ENCODE measurements around the gene GRM5.

DNA sequence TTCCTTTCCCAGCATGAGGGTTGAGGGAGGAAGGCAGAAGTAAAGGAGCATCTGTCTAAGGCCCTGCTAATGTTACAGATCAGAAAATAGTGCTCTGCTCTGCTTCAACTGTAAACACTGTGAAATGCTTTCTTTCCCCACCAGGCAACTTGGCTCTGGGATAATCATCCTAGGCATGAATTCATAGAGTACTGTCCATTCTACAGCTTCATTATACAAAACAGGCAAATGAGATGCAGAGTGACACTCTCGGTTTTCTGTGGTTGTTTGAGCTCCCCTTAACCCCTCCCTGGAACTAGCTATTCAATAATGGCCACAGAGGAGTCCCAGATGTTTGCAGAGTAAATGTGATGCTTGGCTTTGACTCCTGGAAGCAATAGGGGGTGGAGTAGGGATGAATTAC, 544.0 kb downstream of the GRM5 start:
- TF ChIP-seq POLR2A (IDR thresholded peaks at IDR 0.05; ENCODE audit: low read depth, low read length) (no peak), POLR2AphosphoS5 (IDR thresholded peaks at IDR 0.05; ENCODE audit: low read depth, low read length) (no peak), TAF1 (IDR thresholded peaks at IDR 0.05; ENCODE audit: borderline replicate concordance, low read depth, low read length) (no peak)
